Keratinocyte (primary cell): ENCODE results near the gene TWF1. TPM values are rescaled to one million over a fixed set of nuclear protein-coding genes. Genes with fewer than 3 reads are reported as not detected.
"Not testable (repeated sequence)": the region's sequence is repeated elsewhere in the genome, so short reads cannot be mapped to it uniquely, and the experiment has no call there.

Source experiments
- DNase-seq: peaks from one replicate; pipeline ENCODE4 v3.0.0-alpha.2; 2011; ENCODE audit warnings: low read depth, missing footprints, low spot score
- FAIRE-seq: peaks from 2 replicates; lab custom pipeline; 2011; peaks lifted over from hg19 to GRCh38; lab: Jason Lieb, UNC
- H2AFZ ChIP-seq: 2 replicates; pipeline ENCODE4 v1.6.0; 2012; ENCODE audit warnings: low read length, control low read depth, inconsistent platforms; ENCODE audit not compliant: control insufficient read depth
- H3K27ac ChIP-seq: 2 replicates; pipeline ENCODE4 v1.5.1; 2011; ENCODE audit warnings: low read length; ENCODE audit not compliant: control insufficient read depth, insufficient read depth
- H3K27me3 ChIP-seq: 3 replicates; pipeline ENCODE4 v1.6.0; 2011; ENCODE audit warnings: low read length; ENCODE audit not compliant: control insufficient read depth, insufficient read depth; ENCODE audit errors: extremely low read depth
- H3K36me3 ChIP-seq, 2 experiments: 2 replicates in 1 of 2; 3 replicates in 1 of 2; pipeline ENCODE4 v1.5.1; 2011; ENCODE audit warnings: low read length in 2 of 2, mild to moderate bottlenecking in 1 of 2; ENCODE audit not compliant: control insufficient read depth in 2 of 2, insufficient read depth in 2 of 2; ENCODE audit errors: extremely low read depth in 1 of 2
- H3K4me1 ChIP-seq: 3 replicates; pipeline ENCODE4 v1.5.1; 2011; ENCODE audit warnings: low read length; ENCODE audit not compliant: control insufficient read depth, insufficient read depth; ENCODE audit errors: extremely low read depth
- H3K4me2 ChIP-seq: 3 replicates; pipeline ENCODE4 v1.6.0; 2011; ENCODE audit warnings: low read depth, low read length; ENCODE audit not compliant: control insufficient read depth, insufficient read depth; ENCODE audit errors: extremely low read depth
- H3K4me3 ChIP-seq, 3 experiments: fragments of 200-600 bp in 1 of 3; sonication (generic) in 1 of 3; 2 replicates in 2 of 3; 3 replicates in 1 of 3; pipeline ENCODE4 v1.5.1; 2011 to 2016; ENCODE audit warnings: low read length in 3 of 3, mild to moderate bottlenecking in 3 of 3, control low read depth in 2 of 3, inconsistent platforms in 1 of 3, low read depth in 1 of 3, mixed read lengths in 1 of 3, mixed run types in 1 of 3, moderate library complexity in 1 of 3; ENCODE audit not compliant: control insufficient read depth in 2 of 3, insufficient read depth in 2 of 3; ENCODE audit errors: extremely low read depth in 1 of 3
- H3K79me2 ChIP-seq: 2 replicates; pipeline ENCODE4 v1.6.0; 2012; ENCODE audit warnings: low read length; ENCODE audit not compliant: control insufficient read depth, insufficient read depth
- H3K9ac ChIP-seq: 3 replicates; pipeline ENCODE4 v1.6.0; 2011; ENCODE audit warnings: low read length; ENCODE audit not compliant: control insufficient read depth, insufficient read depth; ENCODE audit errors: extremely low read depth
- H3K9me1 ChIP-seq: 3 replicates; pipeline ENCODE4 v1.6.0; 2011; ENCODE audit warnings: low read length; ENCODE audit not compliant: control insufficient read depth, insufficient read depth; ENCODE audit errors: extremely low read depth
- H3K9me3 ChIP-seq: 2 replicates; pipeline ENCODE4 v1.5.1; 2012; ENCODE audit warnings: low read depth, low read length; ENCODE audit not compliant: control insufficient read depth
- H4K20me1 ChIP-seq: 3 replicates; pipeline ENCODE4 v1.6.0; 2011; ENCODE audit warnings: low read length; ENCODE audit not compliant: control insufficient read depth, insufficient read depth; ENCODE audit errors: extremely low read depth
- CTCF ChIP-seq, 3 experiments: IDR thresholded peaks in 1 of 3; conservative IDR thresholded peaks in 1 of 3; optimal IDR thresholded peaks in 1 of 3; 2 replicates in 2 of 3; 3 replicates in 1 of 3; pipeline versions ENCODE3 to v1.5.1; 2011; ENCODE audit warnings: low read length in 3 of 3, mild to moderate bottlenecking in 3 of 3, moderate library complexity in 2 of 3, control low read depth in 1 of 3, inconsistent platforms in 1 of 3; ENCODE audit not compliant: insufficient read depth in 2 of 3; ENCODE audit errors: extremely low read depth in 1 of 3
- EZH2 ChIP-seq: IDR thresholded peaks from one replicate; pipeline ENCODE4 v1.6.1; 2012; ENCODE audit warnings: inconsistent platforms, mild to moderate bottlenecking, low read length, moderate library complexity
- dilution Hi-C: fragments of 300-500 bp; cut with MboI; formaldehyde crosslinking; loops from one replicate; pipeline ENCODE4 v1.7.0; 2020; ENCODE audit warnings: low sequenced_read_pairs; ENCODE audit not compliant: extremely low pct_ligation_motif_present
- polyA plus RNA-seq, 5 experiments: library from polyadenylated mRNA; depleted of rRNA in 3 of 5; stranded (reverse) in 3 of 5; stranded (forward) in 1 of 5; unstranded in 1 of 5; fragments of >200 nt; gene quantifications; 1 replicate in 1 of 5; 2 replicates in 3 of 5; 3 replicates in 1 of 5; pipeline versions ENCODE4 v1.2.1 to v1.2.3, GENCODE V29; 2011 to 2012; ENCODE audit warnings: missing spikeins in 2 of 5, low read depth in 1 of 5, low replicate concordance in 1 of 5

The TWF1 gene
- polyA plus RNA-seq, 1 donor (not counting 4 experiments of a cell fraction or from before 2014, with no cell fraction given), result 167 TPM

- Histone ChIP-seq H3K79me2 (no peaks in the 10 kb centered on the region), H2AFZ (no peak overlapping the region), H3K4me1 (peaks cover 30% of the 10 kb centered on the region), H3K4me2 (peak overlapping the region; percentile 38), H3K9ac (no peak overlapping the region), H3K27ac (peak overlapping the region; percentile 63), H3K36me3 (peaks cover 0 to 3% of the 10 kb centered on the region in 2 experiments), H3K4me3 (no peak overlapping the region), H3K27me3 (no peaks in the 10 kb centered on the region), H3K9me3 (peaks cover 4% of the 10 kb centered on the region), H4K20me1 (no peaks in the 10 kb centered on the region), H3K9me1 (no peaks in the 10 kb centered on the region)
- DNase-seq (no peak), FAIRE-seq (peak; percentile 63)
- TF ChIP-seq CTCF (optimal IDR thresholded peaks at IDR 0.05 in 1 of 3, IDR thresholded peaks at IDR 0.05 in 1 of 3, conservative IDR thresholded peaks at IDR 0.05 in 1 of 3; ENCODE audit: extremely low read depth in 1 of 3, insufficient read depth in 2 of 3, low read length in 3 of 3) (no peak), EZH2 (no peak)
- dilution Hi-C loops, result no loop called here
Observed at GRCh38 chr12:43848786-43849185, 42.7 kb upstream of the TWF1 start.

DNA sequence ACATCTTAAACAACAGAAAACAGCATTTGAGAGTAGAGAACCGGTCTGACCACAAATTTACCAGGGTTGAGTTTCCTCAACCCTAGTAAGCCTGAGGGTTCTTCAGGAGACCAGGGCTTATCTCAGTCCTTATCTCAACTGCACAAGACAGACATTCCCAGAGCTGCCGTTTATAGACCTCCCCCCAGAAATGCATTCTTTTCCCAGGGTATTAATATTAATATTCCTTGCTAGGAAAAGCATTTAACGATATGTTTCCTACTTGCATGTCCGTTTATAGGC, 42.0 kb upstream of the TWF1 start:
- Histone ChIP-seq H3K27me3 (no peaks in the 10 kb centered on the region), H4K20me1 (no peaks in the 10 kb centered on the region), H3K27ac (peak overlapping the region; percentile 80), H3K36me3 (peaks cover 0 to 3% of the 10 kb centered on the region in 2 experiments), H3K79me2 (no peaks in the 10 kb centered on the region), H3K9me1 (no peaks in the 10 kb centered on the region), H3K9me3 (peaks cover 4% of the 10 kb centered on the region), H3K4me2 (no peak overlapping the region), H3K9ac (no peak overlapping the region), H2AFZ (no peak overlapping the region), H3K4me3 (no peak overlapping the region), H3K4me1 (peaks cover 30% of the 10 kb centered on the region)
- dilution Hi-C loops, result no loop called here
- DNase-seq, result no peak
- TF ChIP-seq CTCF (optimal IDR thresholded peaks at IDR 0.05 in 1 of 3, IDR thresholded peaks at IDR 0.05 in 1 of 3, conservative IDR thresholded peaks at IDR 0.05 in 1 of 3; ENCODE audit: extremely low read depth in 1 of 3, insufficient read depth in 2 of 3, low read length in 3 of 3) (no peak), EZH2 (no peak)
- FAIRE-seq, result peak; percentile 60

GRCh38 chr12:43847425-43848225, 41.5 kb upstream of the TWF1 start:
- H3K9me1 ChIP-seq, H2AFZ ChIP-seq, H3K9ac ChIP-seq, H3K4me3 ChIP-seq, H4K20me1 ChIP-seq, H3K9me3 ChIP-seq, H3K36me3 ChIP-seq, dilution Hi-C loops, H3K27me3 ChIP-seq, H3K79me2 ChIP-seq: not testable (repeated sequence)
- FAIRE-seq (peak; percentile 92), DNase-seq (peak; percentile 50)
- peaks cover 27% of the 10 kb centered on the region for H3K4me1 ChIP-seq
- peak overlapping the region; percentile 64 for H3K4me2 ChIP-seq
- H3K27ac ChIP-seq, result peak overlapping the region; percentile 80
